Measurements from ENCODE around the gene CAPN14. TPM values are rescaled to one million over a fixed set of nuclear protein-coding genes. Genes with fewer than 3 reads are reported as not detected.
"Not testable (repeated sequence)": the region's sequence is repeated elsewhere in the genome, so short reads cannot be mapped to it uniquely, and the experiment has no call there.

Gene CAPN14
- total RNA-seq, 2 donors from 2014 or later = 0.12 to 0.26 TPM

DNA sequence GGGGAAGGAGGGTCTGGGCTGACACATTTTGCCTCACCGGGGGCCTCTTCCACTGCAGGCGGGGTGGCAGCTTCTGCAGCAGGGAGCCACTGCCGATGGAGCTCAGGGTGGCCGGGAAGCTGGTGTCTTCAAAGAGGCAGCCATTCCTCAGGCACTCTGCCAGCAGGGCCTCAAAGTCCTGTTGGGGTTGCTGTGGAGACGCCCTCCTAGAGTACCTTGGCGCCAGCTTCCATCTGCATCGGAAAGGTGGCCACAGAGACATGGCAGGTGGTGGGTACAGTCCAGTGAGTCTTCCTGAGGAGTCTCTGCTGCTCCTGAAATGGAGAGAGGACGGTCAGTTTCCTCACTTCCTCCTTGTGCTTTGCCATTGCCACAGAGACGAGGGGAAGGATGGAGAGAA is 12.1 kb downstream of the CAPN14 start:
- ATAC-seq = no peak
- no peak for DNase-seq
- intact Hi-C loops (cut with DNase I) = no loop called here

DNA sequence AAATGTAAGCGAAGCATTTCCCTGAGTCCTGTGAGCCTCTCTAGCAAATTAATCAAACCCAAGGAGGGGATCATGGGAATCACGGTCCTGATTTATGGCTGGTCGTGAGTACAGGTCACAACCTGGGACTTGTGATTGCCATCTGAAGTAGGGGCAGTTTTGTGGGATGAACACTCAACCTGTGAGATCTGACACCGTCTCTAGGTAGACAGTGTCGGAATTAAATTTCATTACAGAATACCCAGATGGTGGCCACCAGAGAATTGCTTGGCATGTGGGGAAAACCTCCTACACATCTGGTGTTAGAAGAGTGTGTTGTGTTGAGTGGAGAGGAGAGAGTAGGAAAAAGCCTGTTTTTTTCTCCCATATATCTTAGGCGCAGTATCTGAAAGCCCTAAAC is 12.5 kb downstream of the CAPN14 start:
- DNase-seq = no peak
- no peak for ATAC-seq
- intact Hi-C loops (cut with DNase I) = no loop called here

DNA sequence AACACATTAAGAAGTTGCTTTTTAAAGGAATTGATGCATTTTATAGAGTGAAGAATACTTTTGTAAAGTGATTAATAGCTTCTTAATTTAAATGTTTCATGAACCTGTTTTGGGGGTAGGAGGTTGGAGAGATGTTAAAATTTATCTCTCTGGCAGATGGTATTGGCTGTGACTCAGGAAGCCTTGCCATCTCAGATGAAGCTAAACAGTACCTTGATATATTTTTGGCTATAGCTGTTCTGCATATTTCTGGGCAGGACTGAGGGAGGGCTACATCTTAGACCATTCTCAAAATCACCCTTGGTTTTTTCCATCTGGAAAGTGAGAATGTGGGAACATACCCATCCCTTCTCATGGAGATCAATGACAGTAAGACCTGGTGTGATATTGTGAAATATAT is 13.4 kb downstream of the CAPN14 start:
- ATAC-seq = no peak
- DNase-seq = no peak
- intact Hi-C loops (cut with DNase I) = no loop called here

DNA sequence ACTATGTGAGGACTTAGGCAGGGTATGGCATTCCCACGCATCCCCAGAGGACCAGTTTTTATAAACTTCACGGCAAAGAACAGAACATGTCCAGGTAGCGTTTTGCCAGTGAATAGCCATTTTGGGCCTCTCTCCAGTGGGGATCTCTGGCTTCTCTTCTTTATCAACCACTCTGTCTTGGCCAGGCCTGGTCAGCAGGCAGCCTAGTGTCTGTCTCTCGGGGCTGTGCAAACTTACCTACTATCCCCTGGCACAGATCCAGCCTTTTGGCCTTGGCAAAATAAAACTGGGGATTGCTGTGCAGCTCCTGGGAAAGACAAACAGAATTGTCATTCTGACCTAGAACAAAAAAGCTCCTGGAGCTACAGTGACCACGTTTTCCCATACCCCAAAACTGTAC is 14.5 kb downstream of the CAPN14 start:
- DNase-seq (no peak), ATAC-seq (no peak)
- intact Hi-C loops (cut with DNase I) = no loop called here

GRCh38 chr2:31202041-31202440 is 15.3 kb downstream of the CAPN14 start:
- ATAC-seq = no peak
- intact Hi-C loops (cut with DNase I) = no loop called here
- no peak for DNase-seq

DNA sequence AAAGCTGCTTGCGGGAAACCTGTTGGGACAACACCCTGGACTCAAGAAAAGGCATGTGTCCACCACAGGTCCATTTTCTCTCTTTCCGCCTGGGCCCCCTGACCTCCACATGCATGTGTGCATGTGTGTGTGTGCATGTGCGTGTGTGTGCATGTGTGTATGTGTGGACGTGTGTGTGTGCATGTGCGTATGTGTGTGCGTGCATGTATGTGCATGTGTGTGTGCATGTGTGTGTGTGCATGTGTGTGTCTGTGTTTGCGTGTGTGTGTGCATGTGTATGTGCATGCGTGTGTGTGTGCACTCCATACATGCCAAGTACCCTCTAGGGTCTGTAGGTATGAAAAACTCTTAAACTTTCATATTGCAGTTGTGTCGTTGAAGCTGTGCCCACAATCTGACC is 16.3 kb downstream of the CAPN14 start:
- intact Hi-C loops (cut with DNase I) = no loop called here
- no peak for DNase-seq

DNA sequence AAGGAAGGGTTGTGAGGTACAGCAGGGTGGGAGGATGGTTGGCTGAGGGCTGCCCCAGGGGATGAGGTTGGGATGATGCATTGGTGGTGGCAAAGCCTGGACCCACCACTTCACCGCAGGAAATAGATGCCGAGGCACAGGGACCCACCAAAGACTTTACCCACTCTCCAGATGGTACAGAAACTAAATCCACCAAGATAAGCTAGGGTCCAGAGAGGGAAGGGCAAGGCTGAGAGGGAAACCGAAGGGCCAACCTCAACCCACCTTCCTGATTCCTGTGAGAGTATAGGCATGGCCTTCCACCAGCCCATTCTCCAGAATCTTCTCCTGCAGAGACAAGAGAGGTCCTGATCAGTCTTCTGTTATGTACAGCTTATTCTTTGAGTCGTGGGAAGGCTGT is 18.1 kb downstream of the CAPN14 start:
- intact Hi-C loops (cut with DNase I) = no loop called here
- DNase-seq (no peak), ATAC-seq (no peak)

More for the DNA sequence above, 16.3 kb downstream of the CAPN14 start:
- ATAC-seq = no peak

DNA sequence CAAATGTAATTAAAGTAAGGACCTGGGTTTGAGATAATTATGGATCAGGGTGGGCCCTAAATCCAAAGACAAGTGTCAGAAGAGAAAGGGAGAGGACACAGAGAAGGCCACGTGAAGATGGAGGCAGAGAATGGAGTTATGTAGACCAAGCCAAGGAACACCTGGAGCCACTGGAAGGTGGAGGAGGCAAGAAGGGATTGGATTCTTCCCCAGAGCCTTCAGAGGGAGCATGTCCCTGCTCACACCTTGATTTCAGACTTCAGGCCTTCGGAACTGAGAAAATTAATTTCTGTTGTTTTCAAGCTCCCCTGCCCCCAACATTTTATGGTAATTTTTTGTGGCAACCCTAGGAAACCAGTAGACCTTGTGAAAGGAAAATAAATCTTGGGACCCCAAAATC is 19.6 kb downstream of the CAPN14 start:
- ATAC-seq (no peak), DNase-seq (no peak)
- intact Hi-C loops (cut with DNase I) = no loop called here

GRCh38 chr2:31197166-31197565 is 20.1 kb downstream of the CAPN14 start:
- no peak for DNase-seq
- no peak for ATAC-seq
- intact Hi-C loops (cut with DNase I) = no loop called here

GRCh38 chr2:31196622-31197021 is 20.7 kb downstream of the CAPN14 start:
- ATAC-seq (no peak), DNase-seq (no peak)
- intact Hi-C loops (cut with DNase I) = no loop called here

DNA sequence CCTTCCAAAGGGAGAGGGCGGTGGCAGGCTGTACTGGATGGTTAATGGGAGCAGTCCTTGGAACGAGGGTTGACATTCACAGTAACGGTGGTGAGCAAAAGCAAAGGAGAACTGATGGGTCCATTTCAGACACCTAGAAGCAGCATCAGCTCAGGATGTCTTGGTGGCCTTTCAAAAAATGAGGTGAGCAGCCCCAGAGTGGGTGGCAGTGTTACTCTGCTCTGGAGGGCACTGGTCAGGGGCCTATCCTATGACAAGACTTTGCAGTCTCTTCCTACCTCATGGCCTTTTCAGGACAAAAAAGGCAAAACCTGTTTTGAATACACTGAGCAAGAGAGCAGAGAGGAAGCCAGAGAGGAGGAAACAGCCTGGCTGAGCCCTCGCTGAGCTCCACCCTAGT is 23.5 kb downstream of the CAPN14 start:
- intact Hi-C loops (cut with DNase I) = no loop called here
- ATAC-seq (no peak), DNase-seq (no peak)

- intact Hi-C loops (cut with DNase I) = no loop called here
- DNase-seq (no peak), ATAC-seq (no peak)
These were observed 24.4 kb downstream of the CAPN14 start for GRCh38 chr2:31192851-31193392.

DNA sequence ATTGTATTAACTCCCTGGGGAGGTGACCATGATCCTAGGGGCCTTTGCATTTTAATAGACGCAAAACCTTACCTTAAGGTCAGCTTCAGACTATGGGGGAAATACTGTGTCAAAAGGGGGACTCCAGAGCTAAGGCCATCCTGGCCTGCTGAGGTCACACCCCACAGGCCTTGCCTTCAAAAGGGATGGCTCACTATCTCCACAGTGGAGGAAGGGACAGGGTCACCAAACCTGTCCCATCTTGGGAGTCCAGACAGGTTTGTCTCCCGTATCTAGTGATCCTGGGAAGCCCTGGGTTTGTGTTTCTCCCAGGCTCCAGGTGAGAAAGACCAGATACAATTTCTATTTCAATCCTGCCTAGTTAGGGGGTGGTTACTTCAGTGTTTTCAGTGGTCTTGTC is 24.9 kb downstream of the CAPN14 start:
- ATAC-seq = no peak
- intact Hi-C loops (cut with DNase I) = no loop called here
- no peak for DNase-seq

DNA sequence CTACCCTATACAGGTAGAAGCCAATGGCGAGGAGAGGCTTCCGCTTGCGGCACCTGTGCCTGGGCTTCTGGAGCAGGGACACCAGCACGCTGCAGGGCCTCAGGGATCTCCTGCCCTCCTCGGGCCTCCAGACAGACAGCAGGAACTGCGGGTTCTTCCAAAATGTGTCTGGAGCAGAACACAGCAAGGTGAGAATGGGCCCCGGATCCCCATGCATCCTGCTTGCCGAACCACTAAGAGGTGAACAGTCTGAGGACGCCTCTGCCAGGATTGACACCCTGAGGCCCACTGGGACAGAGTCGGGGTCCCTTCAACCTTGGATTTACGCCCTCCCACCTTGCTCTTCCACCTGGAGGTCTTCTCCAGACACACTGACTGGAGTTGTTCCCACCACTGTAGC is 25.4 kb downstream of the CAPN14 start:
- DNase-seq = no peak
- intact Hi-C loops (cut with DNase I) = no loop called here
- no peak for ATAC-seq

GRCh38 chr2:31190188-31190587 is 27.1 kb downstream of the CAPN14 start:
- intact Hi-C loops (cut with DNase I) = no loop called here
- DNase-seq (no peak), ATAC-seq (no peak)

GRCh38 chr2:31189141-31189540 is 28.2 kb downstream of the CAPN14 start:
- intact Hi-C loops (cut with DNase I) = no loop called here
- DNase-seq (no peak), ATAC-seq (no peak)

DNA sequence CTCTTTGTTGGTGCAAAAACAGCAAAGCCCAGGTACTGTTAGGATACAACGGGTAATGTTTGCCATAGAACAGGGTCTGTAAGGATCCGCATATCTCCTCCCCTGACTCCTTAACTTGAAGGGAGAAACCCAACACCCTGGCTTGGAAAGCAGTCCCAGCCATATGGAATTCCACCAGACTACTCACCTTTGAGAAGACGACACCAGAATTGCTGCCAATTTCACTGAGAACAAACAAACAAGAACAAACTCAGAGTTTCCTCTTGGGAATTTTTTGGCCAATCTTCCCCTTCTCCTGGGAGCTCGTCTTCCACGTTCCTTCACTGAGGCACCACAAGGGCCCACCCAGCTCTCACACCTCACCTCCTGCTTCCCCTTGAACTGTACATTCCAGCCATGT is 29.2 kb downstream of the CAPN14 start:
- ATAC-seq = no peak
- intact Hi-C loops (cut with DNase I) = no loop called here

DNA sequence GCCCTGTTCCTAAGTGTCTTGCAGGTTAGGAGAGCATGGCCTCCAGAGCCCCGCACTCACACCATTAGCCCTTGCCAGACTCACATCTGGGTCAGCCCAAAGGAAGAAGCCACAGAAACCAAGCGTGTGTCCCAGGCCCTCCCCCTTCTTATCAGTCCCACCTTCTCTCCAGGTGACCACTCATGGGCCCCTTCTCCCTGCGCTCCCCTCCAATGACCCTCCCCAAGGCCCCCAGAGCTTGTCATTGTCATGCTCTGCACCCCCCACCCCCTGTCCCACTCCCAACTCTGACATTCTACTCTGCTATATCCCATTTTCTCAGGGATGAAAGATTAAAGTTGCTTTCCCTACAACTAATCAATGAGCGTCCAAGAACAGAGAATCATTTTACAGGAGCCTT is 30.1 kb downstream of the CAPN14 start:
- intact Hi-C loops (cut with DNase I) = no loop called here
- DNase-seq = no peak
- ATAC-seq = no peak

More for the DNA sequence above, 29.2 kb downstream of the CAPN14 start:
- DNase-seq = no peak

- DNase-seq; intact Hi-C loops (cut with DNase I); ATAC-seq: not testable (repeated sequence)
These were observed 33.3 kb downstream of the CAPN14 start for GRCh38 chr2:31183973-31184372.

- ATAC-seq = no peak
- intact Hi-C loops (cut with DNase I) = no loop called here
These were observed 40.6 kb downstream of the CAPN14 start for GRCh38 chr2:31176742-31177141.

GRCh38 chr2:31171142-31171541 is 46.2 kb downstream of the CAPN14 start:
- DNase-seq (no peak), ATAC-seq (no peak)
- intact Hi-C loops (cut with DNase I) = loop anchor here in 1 of 2 donors (2.0 kb wide), 2 partner anchors 162 to 456 kb away; no protein-coding TSS in a partner anchor

More at GRCh38 chr2:31176742-31177141, 40.6 kb downstream of the CAPN14 start:
- DNase-seq = no peak
